ENCODE measurements around the gene MPRIP. TPM values are rescaled to one million over a fixed set of nuclear protein-coding genes. Genes with fewer than 3 reads are reported as not detected.

Gene MPRIP
- polyA plus RNA-seq, 1 donor from 2014 or later, result 47.3 TPM

DNA sequence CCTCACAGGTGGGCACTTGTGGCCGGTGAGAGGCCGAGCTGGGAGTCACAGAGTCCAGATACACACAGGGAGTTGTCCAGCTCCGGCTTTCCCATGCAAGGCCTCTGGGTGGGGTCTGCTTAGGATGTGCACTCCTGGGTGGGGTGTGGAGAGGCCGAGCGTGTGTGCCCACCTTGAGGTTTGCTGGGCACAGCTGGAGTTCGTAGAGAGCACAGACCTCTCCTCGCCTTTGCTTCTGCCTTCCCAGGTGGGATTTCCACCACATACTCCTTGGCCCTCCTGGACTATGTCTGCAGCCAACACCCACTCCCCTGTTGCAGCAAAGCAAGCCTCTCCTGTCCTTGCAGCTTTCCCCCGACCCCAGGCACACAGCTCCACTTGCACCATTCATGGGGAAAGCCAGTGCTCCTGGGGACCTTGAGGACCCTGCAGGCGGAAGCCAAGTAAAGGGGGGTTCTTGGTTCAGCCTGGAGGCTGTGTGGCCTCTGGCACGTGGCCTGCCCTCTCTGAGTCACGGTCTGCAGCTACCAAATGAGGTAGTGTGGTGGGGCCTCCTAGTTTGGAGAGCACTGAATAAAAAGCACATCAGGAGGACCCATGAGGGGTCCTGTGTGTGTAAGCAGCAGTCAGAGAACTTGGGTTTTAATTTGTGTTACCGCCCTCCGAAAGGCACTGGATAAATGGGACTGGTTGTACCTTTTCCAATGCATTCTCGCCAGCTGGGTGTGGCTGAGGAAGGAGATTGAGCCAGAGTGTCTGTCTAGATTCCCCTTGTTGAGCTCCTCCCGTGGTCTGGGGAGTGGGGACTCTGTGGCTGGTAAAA lies 31.5 kb downstream of the MPRIP start:
- Histone ChIP-seq H2AFZ (ENCODE audit: low read depth, low read length) (no peak overlapping the region), H3K27ac (ENCODE audit: low read length) (no peak overlapping the region), H3K9me3 (ENCODE audit: low read length) (no peaks in the 10 kb centered on the region), H3K9ac (ENCODE audit: low read length) (no peak overlapping the region), H3K79me2 (replicated peaks; ENCODE audit: insufficient read depth, low read length) (peaks cover 34% of the 10 kb centered on the region), H3K4me3 (ENCODE audit: low read length) (no peak overlapping the region), H3K9me2 (ENCODE audit: insufficient read depth, low read length) (no peaks in the 10 kb centered on the region), H3K36me3 (ENCODE audit: insufficient read depth, low read length) (no peaks in the 10 kb centered on the region), H4K20me1 (ENCODE audit: insufficient read depth) (no peaks in the 10 kb centered on the region), H3F3A (ENCODE audit: insufficient read depth, low read length, poor library complexity, severe bottlenecking) (no peaks in the 10 kb centered on the region), H3K4me2 (ENCODE audit: low read length) (no peak overlapping the region), H3K27me3 (ENCODE audit: insufficient read depth, low read depth, low read length) (no peaks in the 10 kb centered on the region)
- no peak for TF ChIP-seq EZH2 (IDR thresholded peaks at IDR 0.05; ENCODE audit: borderline replicate concordance, insufficient read depth, low read length, poor library complexity, severe bottlenecking)
- TF ChIP-seq POLR2AphosphoS5 (IDR thresholded peaks at IDR 0.05), result no peak
- TF ChIP-seq TAF1 (IDR thresholded peaks at IDR 0.05; ENCODE audit: low read depth), result no peak
- no peak for TF ChIP-seq RAD21 (conservative IDR thresholded peaks at IDR 0.05)
- no peak for TF ChIP-seq SMC3 (conservative IDR thresholded peaks at IDR 0.05; ENCODE audit: poor library complexity)
- TF ChIP-seq, protein P1, sequence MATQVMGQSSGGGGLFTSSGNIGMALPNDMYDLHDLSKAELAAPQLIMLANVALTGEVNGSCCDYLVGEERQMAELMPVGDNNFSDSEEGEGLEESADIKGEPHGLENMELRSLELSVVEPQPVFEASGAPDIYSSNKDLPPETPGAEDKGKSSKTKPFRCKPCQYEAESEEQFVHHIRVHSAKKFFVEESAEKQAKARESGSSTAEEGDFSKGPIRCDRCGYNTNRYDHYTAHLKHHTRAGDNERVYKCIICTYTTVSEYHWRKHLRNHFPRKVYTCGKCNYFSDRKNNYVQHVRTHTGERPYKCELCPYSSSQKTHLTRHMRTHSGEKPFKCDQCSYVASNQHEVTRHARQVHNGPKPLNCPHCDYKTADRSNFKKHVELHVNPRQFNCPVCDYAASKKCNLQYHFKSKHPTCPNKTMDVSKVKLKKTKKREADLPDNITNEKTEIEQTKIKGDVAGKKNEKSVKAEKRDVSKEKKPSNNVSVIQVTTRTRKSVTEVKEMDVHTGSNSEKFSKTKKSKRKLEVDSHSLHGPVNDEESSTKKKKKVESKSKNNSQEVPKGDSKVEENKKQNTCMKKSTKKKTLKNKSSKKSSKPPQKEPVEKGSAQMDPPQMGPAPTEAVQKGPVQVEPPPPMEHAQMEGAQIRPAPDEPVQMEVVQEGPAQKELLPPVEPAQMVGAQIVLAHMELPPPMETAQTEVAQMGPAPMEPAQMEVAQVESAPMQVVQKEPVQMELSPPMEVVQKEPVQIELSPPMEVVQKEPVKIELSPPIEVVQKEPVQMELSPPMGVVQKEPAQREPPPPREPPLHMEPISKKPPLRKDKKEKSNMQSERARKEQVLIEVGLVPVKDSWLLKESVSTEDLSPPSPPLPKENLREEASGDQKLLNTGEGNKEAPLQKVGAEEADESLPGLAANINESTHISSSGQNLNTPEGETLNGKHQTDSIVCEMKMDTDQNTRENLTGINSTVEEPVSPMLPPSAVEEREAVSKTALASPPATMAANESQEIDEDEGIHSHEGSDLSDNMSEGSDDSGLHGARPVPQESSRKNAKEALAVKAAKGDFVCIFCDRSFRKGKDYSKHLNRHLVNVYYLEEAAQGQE (IDR thresholded peaks at IDR 0.05; ENCODE audit: borderline replicate concordance), result no peak
- no peak for TF ChIP-seq EP300 (conservative IDR thresholded peaks at IDR 0.05; ENCODE audit: poor library complexity, severe bottlenecking)
- no peak for TF ChIP-seq MXI1 (conservative IDR thresholded peaks at IDR 0.05; ENCODE audit: poor library complexity, severe bottlenecking)
- TF ChIP-seq, protein P2, sequence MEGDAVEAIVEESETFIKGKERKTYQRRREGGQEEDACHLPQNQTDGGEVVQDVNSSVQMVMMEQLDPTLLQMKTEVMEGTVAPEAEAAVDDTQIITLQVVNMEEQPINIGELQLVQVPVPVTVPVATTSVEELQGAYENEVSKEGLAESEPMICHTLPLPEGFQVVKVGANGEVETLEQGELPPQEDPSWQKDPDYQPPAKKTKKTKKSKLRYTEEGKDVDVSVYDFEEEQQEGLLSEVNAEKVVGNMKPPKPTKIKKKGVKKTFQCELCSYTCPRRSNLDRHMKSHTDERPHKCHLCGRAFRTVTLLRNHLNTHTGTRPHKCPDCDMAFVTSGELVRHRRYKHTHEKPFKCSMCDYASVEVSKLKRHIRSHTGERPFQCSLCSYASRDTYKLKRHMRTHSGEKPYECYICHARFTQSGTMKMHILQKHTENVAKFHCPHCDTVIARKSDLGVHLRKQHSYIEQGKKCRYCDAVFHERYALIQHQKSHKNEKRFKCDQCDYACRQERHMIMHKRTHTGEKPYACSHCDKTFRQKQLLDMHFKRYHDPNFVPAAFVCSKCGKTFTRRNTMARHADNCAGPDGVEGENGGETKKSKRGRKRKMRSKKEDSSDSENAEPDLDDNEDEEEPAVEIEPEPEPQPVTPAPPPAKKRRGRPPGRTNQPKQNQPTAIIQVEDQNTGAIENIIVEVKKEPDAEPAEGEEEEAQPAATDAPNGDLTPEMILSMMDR (IDR thresholded peaks at IDR 0.05; ENCODE audit: poor library complexity, severe bottlenecking), result no peak

DNA sequence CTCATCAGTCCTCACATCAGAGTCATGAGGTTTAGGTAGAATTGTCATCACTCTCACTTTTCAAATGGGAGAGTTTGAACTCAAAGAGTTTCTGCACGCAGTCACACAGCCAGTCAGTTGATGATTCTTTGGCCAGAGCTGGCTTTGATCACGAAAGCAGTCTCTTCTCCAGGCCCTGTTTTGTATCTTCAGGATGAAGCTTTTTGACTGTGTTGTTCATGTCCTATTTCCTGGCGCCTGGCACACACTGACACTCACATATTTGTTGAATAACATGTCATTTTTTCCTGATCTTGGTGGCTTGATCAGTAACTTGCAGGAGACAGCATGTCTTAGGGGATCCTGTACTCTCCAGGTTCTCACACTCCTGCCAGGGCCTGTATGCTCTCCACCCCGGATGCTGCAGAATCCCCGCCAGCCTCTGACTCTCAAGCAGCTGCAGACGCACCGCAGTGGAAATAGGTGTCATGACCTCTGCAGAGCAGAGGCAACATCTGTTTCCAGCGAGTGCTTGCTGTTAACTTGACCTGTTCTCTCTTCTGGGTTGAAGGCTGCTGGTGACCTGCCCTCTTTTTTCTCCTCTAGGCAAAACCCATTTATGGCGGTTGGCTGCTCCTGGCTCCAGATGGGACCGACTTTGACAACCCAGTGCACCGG lies 33.0 kb downstream of the MPRIP start:
- no peaks in the 10 kb centered on the region for H3K9me2 ChIP-seq (ENCODE audit: insufficient read depth, low read length)
- no peak overlapping the region for H3K4me3 ChIP-seq (ENCODE audit: low read length)
- no peaks in the 10 kb centered on the region for H3K9me3 ChIP-seq (ENCODE audit: low read length)
- no peak overlapping the region for H3K9ac ChIP-seq (ENCODE audit: low read length)
- H3F3A ChIP-seq (ENCODE audit: insufficient read depth, low read length, poor library complexity, severe bottlenecking), result no peaks in the 10 kb centered on the region
- H4K20me1 ChIP-seq (ENCODE audit: insufficient read depth), result no peaks in the 10 kb centered on the region
- no peak overlapping the region for H2AFZ ChIP-seq (ENCODE audit: low read depth, low read length)
- H3K27me3 ChIP-seq (ENCODE audit: insufficient read depth, low read depth, low read length), result no peaks in the 10 kb centered on the region
- peaks cover 33% of the 10 kb centered on the region for H3K79me2 ChIP-seq (replicated peaks; ENCODE audit: insufficient read depth, low read length)
- no peak overlapping the region for H3K4me2 ChIP-seq (ENCODE audit: low read length)
- H3K27ac ChIP-seq (ENCODE audit: low read length), result no peak overlapping the region
- no peak for TF ChIP-seq SMC3 (conservative IDR thresholded peaks at IDR 0.05; ENCODE audit: poor library complexity)
- TF ChIP-seq POLR2AphosphoS5 (IDR thresholded peaks at IDR 0.05), result no peak
- TF ChIP-seq, protein P1 (IDR thresholded peaks at IDR 0.05; ENCODE audit: borderline replicate concordance), result no peak
- TF ChIP-seq EZH2 (IDR thresholded peaks at IDR 0.05; ENCODE audit: borderline replicate concordance, insufficient read depth, low read length, poor library complexity, severe bottlenecking), result no peak
- TF ChIP-seq, protein P2 (IDR thresholded peaks at IDR 0.05; ENCODE audit: poor library complexity, severe bottlenecking), result no peak
- no peak for TF ChIP-seq RAD21 (conservative IDR thresholded peaks at IDR 0.05)
- no peak for TF ChIP-seq TAF1 (IDR thresholded peaks at IDR 0.05; ENCODE audit: low read depth)
- no peak for TF ChIP-seq EP300 (conservative IDR thresholded peaks at IDR 0.05; ENCODE audit: poor library complexity, severe bottlenecking)
- no peaks in the 10 kb centered on the region for H3K36me3 ChIP-seq (ENCODE audit: insufficient read depth, low read length)
